HCT116 (cell line): Measurements from ENCODE around the gene HIVEP2. TPM values are rescaled to one million over a fixed set of nuclear protein-coding genes. Genes with fewer than 3 reads are reported as not detected.

Experiments used
- ATAC-seq: fragments of 200-7000 bp; cut with Tn5 transposase; 2 replicates; pipeline ENCODE4 v1.9.1; 2020; ENCODE audit warnings: mild to moderate bottlenecking, moderate library complexity
- BruUV-seq: library from RNA; stranded (reverse); fragments of 400-500 nt; replicated peaks from 2 replicates; lab custom pipeline; 2021; lab: Mats Ljungman, UMichigan
- CTCF ChIA-PET: fragments of 300-600 bp; sonication (Branson Sonifier 250); formaldehyde crosslinking; loops from one replicate; lab custom pipeline; 2021; ENCODE audit warnings: antibody characterized with exemption; lab: Charles Lee
- POLR2A ChIA-PET: fragments of 300-600, 350-600 bp; sonication (Branson Sonifier 250); formaldehyde crosslinking; loops from one replicate; lab custom pipeline; 2021; ENCODE audit warnings: antibody characterized with exemption; lab: Charles Lee
- RAD21 ChIA-PET, 2 experiments: fragments of 300-600 bp; sonication (Branson Sonifier 250); formaldehyde crosslinking; loops; one replicate each; lab custom pipeline; 2023; ENCODE audit warnings: low total read pairs in 2 of 2; ENCODE audit not compliant: uncharacterized antibody in 2 of 2, unreplicated experiment in 2 of 2, low non-redundant PET in 1 of 2; lab: Charles Lee
- DNase-seq: peaks from one replicate; pipeline ENCODE4 v3.0.0-alpha.2; 2010; ENCODE audit warnings: low read depth, low spot score
- H2AFZ ChIP-seq: fragments of 200-600 bp; shearing (Covaris generic), sonication (generic); 2 replicates; pipeline ENCODE4 v1.6.1; 2017; ENCODE audit warnings: low read depth, mixed run types, mixed read lengths, antibody characterized with exemption, low read length; ENCODE audit not compliant: poor library complexity, severe bottlenecking
- H3K27ac ChIP-seq: 2 replicates; pipeline ENCODE4 v1.5.1; 2012; ENCODE audit warnings: low read depth, low read length
- H3K27me3 ChIP-seq: fragments of 200-600 bp; sonication (generic); 2 replicates; pipeline ENCODE4 v1.6.1; 2016; ENCODE audit warnings: mixed run types, low read length, mixed read lengths; ENCODE audit not compliant: insufficient read depth
- H3K36me3 ChIP-seq, 2 experiments: fragments of 200-500 bp in 1 of 2; fragments of 200-600 bp in 1 of 2; sonication (Bioruptor generic) in 1 of 2; sonication (generic) in 1 of 2; 2 replicates each; pipeline versions ENCODE4 v1.5.1 to v1.6.1; 2014 to 2016; ENCODE audit warnings: low read length in 2 of 2, inconsistent platforms in 1 of 2, mixed read lengths in 1 of 2, mixed run types in 1 of 2; ENCODE audit not compliant: insufficient read depth in 2 of 2, control insufficient read depth in 1 of 2
- H3K4me1 ChIP-seq, 2 experiments: fragments of 200-600 bp in 1 of 2; sonication (generic) in 1 of 2; 2 replicates each; pipeline versions ENCODE4 v1.5.1 to v1.6.1; 2012 to 2017; ENCODE audit warnings: low read length in 2 of 2, inconsistent platforms in 1 of 2, mild to moderate bottlenecking in 1 of 2, mixed read lengths in 1 of 2, mixed run types in 1 of 2, moderate library complexity in 1 of 2; ENCODE audit not compliant: insufficient read depth in 2 of 2, control insufficient read depth in 1 of 2
- H3K4me2 ChIP-seq: fragments of 200-600 bp; sonication (generic); 2 replicates; pipeline ENCODE4 v1.6.1; 2017; ENCODE audit warnings: mixed run types, low read length, mixed read lengths
- H3K4me3 ChIP-seq, 2 experiments: fragments of 200-600 bp in 1 of 2; sonication (generic) in 1 of 2; replicated peaks in 1 of 2; 2 replicates each; pipeline ENCODE4 v1.5.1; 2011 to 2016; ENCODE audit warnings: low read length in 2 of 2, control low read depth in 1 of 2, low read depth in 1 of 2, mild to moderate bottlenecking in 1 of 2, mixed read lengths in 1 of 2, mixed run types in 1 of 2
- H3K79me2 ChIP-seq: fragments of 200-600 bp; sonication (generic); 2 replicates; pipeline ENCODE4 v1.6.1; 2017; ENCODE audit warnings: mild to moderate bottlenecking, mixed run types, low read length, moderate library complexity, mixed read lengths; ENCODE audit not compliant: insufficient read depth
- H3K9ac ChIP-seq: fragments of 200-600 bp; sonication (generic); 2 replicates; pipeline ENCODE4 v1.6.1; 2016; ENCODE audit warnings: low read length, mixed read lengths
- H3K9me2 ChIP-seq: fragments of 200-600 bp; sonication (generic), shearing (Covaris generic); 2 replicates; pipeline ENCODE4 v1.6.1; 2017; ENCODE audit warnings: mixed run types, mild to moderate bottlenecking, moderate library complexity; ENCODE audit not compliant: insufficient read depth
- H3K9me3 ChIP-seq, 2 experiments: fragments of 200-500 bp in 1 of 2; fragments of 200-600 bp in 1 of 2; sonication (Bioruptor generic) in 1 of 2; sonication (generic) in 1 of 2; 2 replicates each; pipeline ENCODE4 v1.6.1; 2014 to 2017; ENCODE audit warnings: low read length in 2 of 2, mixed read lengths in 2 of 2, inconsistent platforms in 1 of 2, low read depth in 1 of 2, mild to moderate bottlenecking in 1 of 2, mixed run types in 1 of 2, moderate library complexity in 1 of 2; ENCODE audit not compliant: control insufficient read depth in 1 of 2, insufficient read depth in 1 of 2
- H4K20me1 ChIP-seq: fragments of 200-600 bp; sonication (generic), shearing (Covaris generic); 2 replicates; pipeline ENCODE4 v1.6.1; 2017; ENCODE audit warnings: mixed run types, mild to moderate bottlenecking, moderate library complexity; ENCODE audit not compliant: insufficient read depth
- CBX3 ChIP-seq: IDR thresholded peaks from 2 replicates; pipeline ENCODE4 v1.6.1; 2012; ENCODE audit warnings: low read depth
- CEBPB ChIP-seq: IDR thresholded peaks from 2 replicates; pipeline ENCODE4 v1.6.1; 2012; ENCODE audit warnings: low read depth
- EZH2phosphoT487 ChIP-seq: fragments of 200-600 bp; IDR thresholded peaks from 2 replicates; pipeline ENCODE4 v1.6.1; 2018; ENCODE audit warnings: antibody characterized with exemption, borderline replicate concordance
- JUND ChIP-seq: IDR thresholded peaks from 2 replicates; pipeline ENCODE4 v1.6.1; 2012
- POLR2A ChIP-seq: IDR thresholded peaks from 2 replicates; pipeline ENCODE4 v1.7.0; 2011; ENCODE audit warnings: borderline replicate concordance; ENCODE audit not compliant: insufficient read depth, insufficient read length; ENCODE audit errors: extremely low read depth
- POLR2AphosphoS5 ChIP-seq: IDR thresholded peaks from 2 replicates; pipeline ENCODE4 v1.6.1; 2011; ENCODE audit warnings: mild to moderate bottlenecking, low read depth, low read length, moderate library complexity
- RAD21 ChIP-seq: IDR thresholded peaks from 2 replicates; pipeline ENCODE4 v1.6.1; 2012; ENCODE audit warnings: low read depth, mild to moderate bottlenecking
- SIN3A ChIP-seq: IDR thresholded peaks from 2 replicates; pipeline ENCODE4 v1.6.1; 2012; ENCODE audit warnings: low read depth
- SP1 ChIP-seq: IDR thresholded peaks from 2 replicates; pipeline ENCODE4 v1.6.1; 2012; ENCODE audit warnings: low read depth
- SRF ChIP-seq: IDR thresholded peaks from 2 replicates; pipeline ENCODE4 v1.6.1; 2012; ENCODE audit warnings: low read depth
- TCF7L2 ChIP-seq: IDR thresholded peaks from 2 replicates; pipeline ENCODE4 v1.7.0; 2011; ENCODE audit warnings: borderline replicate concordance, inconsistent platforms; ENCODE audit not compliant: insufficient read depth, insufficient read length; ENCODE audit errors: extremely low read depth
- ZBTB33 ChIP-seq: IDR thresholded peaks from 2 replicates; pipeline ENCODE4 v1.6.1; 2011; ENCODE audit warnings: mild to moderate bottlenecking, low read length, moderate library complexity; ENCODE audit not compliant: insufficient replicate concordance; ENCODE audit errors: extremely low read depth
- ZFX ChIP-seq: fragments of 450-650 bp; IDR thresholded peaks from 2 replicates; pipeline ENCODE4 v1.6.1; 2017
- ZNF274 ChIP-seq: fragments of 200-500 bp; sonication (Bioruptor generic); IDR thresholded peaks from 2 replicates; pipeline ENCODE4 v1.6.1; 2014; ENCODE audit warnings: mild to moderate bottlenecking, low read depth, low read length, inconsistent platforms
- intact Hi-C: fragments of 100-400 bp; cut with micrococcal nuclease; formaldehyde crosslinking; loops from 2 replicates; pipeline ENCODE4 v1.10.0; 2022
- total RNA-seq: library from RNA; stranded (reverse); gene quantifications from one replicate; pipeline ENCODE4 v1.2.1, GENCODE V29; 2021; ENCODE audit not compliant: unreplicated experiment

HIVEP2 gene
- total RNA-seq, 1 experiment from 2014 or later, result 8.1 TPM

- Histone ChIP-seq H3K4me2 (no peak overlapping the region), H3K9me2 (no peaks in the 10 kb centered on the region), H2AFZ (no peak overlapping the region), H3K27ac (no peak overlapping the region), H4K20me1 (no peaks in the 10 kb centered on the region), H3K4me3 (no peak overlapping the region), H3K27me3 (no peaks in the 10 kb centered on the region), H3K36me3 (no peaks in the 10 kb centered on the region), H3K9ac (no peak overlapping the region), H3K9me3 (no peaks in the 10 kb centered on the region), H3K4me1 (no peaks in the 10 kb centered on the region), H3K79me2 (no peaks in the 10 kb centered on the region)
- no peak for DNase-seq
- intact Hi-C loops, result no loop called here
- ChIA-PET POLR2A (no interaction called here), CTCF (no interaction called here), RAD21 (no interaction called here)
- BruUV-seq, result no TSS peak
- ATAC-seq, result no peak
- TF ChIP-seq POLR2A (no peak), ZNF274 (no peak)
Measured at GRCh38 chr6:142914937-142915697, 29.9 kb downstream of the HIVEP2 start.

- ChIA-PET RAD21 (no interaction called here), POLR2A (no interaction called here), CTCF (no interaction called here)
- Histone ChIP-seq H3K4me1 (no peaks in the 10 kb centered on the region), H3K9me3 (no peaks in the 10 kb centered on the region), H3K79me2 (no peaks in the 10 kb centered on the region), H3K27ac (no peak overlapping the region), H3K9me2 (no peaks in the 10 kb centered on the region), H4K20me1 (no peaks in the 10 kb centered on the region), H3K9ac (no peak overlapping the region), H3K36me3 (no peaks in the 10 kb centered on the region), H3K4me3 (no peak overlapping the region), H3K4me2 (no peak overlapping the region), H3K27me3 (no peaks in the 10 kb centered on the region), H2AFZ (no peak overlapping the region)
- intact Hi-C loops, result no loop called here
- TF ChIP-seq JUND, result no peak
- no peak for TF ChIP-seq ZNF274
- no peak for TF ChIP-seq SRF
- no peak for TF ChIP-seq CBX3
- TF ChIP-seq EZH2phosphoT487, result no peak
- TF ChIP-seq POLR2AphosphoS5, result no peak
- no peak for TF ChIP-seq RAD21
- no peak for TF ChIP-seq ZBTB33
- TF ChIP-seq CEBPB, result no peak
- no peak for TF ChIP-seq SP1
- no peak for TF ChIP-seq SIN3A
- TF ChIP-seq ZFX, result no peak
- TF ChIP-seq TCF7L2, result no peak
- DNase-seq (no peak), ATAC-seq (no peak)
- BruUV-seq, result no TSS peak
Measured at GRCh38 chr6:142914369-142914768, 30.6 kb downstream of the HIVEP2 start.
